Lower lobe of right lung (tissue), 2 donors: Measurements from ENCODE around the gene JAZF1. TPM values are rescaled to one million over a fixed set of nuclear protein-coding genes. Genes with fewer than 3 reads are reported as not detected.

Experiments
- ATAC-seq, 2 donors: fragments of 200-7000 bp; cut with Tn5 transposase; one replicate each; pipeline ENCODE4 v1.9.1; 2020 to 2022; ENCODE audit warnings: mild to moderate bottlenecking in 2 of 2, moderate library complexity in 2 of 2
- DNase-seq: peaks from one replicate; pipeline ENCODE4 v3.0.0-alpha.2; 2020
- H3K27ac ChIP-seq: fragments of 200-600 bp; one replicate; pipeline ENCODE4 v1.8.0; 2022
- H3K27me3 ChIP-seq: fragments of 200-600 bp; one replicate; pipeline ENCODE4 v1.8.0; 2022; ENCODE audit warnings: low read depth
- H3K36me3 ChIP-seq: fragments of 200-600 bp; one replicate; pipeline ENCODE4 v1.8.0; 2022; ENCODE audit warnings: mild to moderate bottlenecking
- H3K4me1 ChIP-seq: fragments of 200-600 bp; one replicate; pipeline ENCODE4 v1.8.0; 2022
- H3K4me3 ChIP-seq: fragments of 200-600 bp; one replicate; pipeline ENCODE4 v1.8.0; 2022; ENCODE audit warnings: mild to moderate bottlenecking
- H3K9me3 ChIP-seq: fragments of 200-600 bp; one replicate; pipeline ENCODE4 v1.8.0; 2022
- intact Hi-C: fragments of 100-400 bp; cut with DNase I; formaldehyde crosslinking; loops from one replicate; pipeline ENCODE4 v1.11.0; 2022
- total RNA-seq: library from RNA; stranded (reverse); fragmentation: NEBNext Ultra II Directional; extraction: Animal tissue kit (Norgen Biotek cat#: 25700); gene quantifications from one replicate; pipeline ENCODE4 v1.2.1, GENCODE V29; 2021
- TF ChIP-seq, protein P1 (sequence below): fragments of 200-600 bp; IDR thresholded peaks from one replicate; pipeline ENCODE4 v1.8.0; 2022; ENCODE audit warnings: antibody characterized with exemption, mild to moderate bottlenecking
- donor health status: DM: no; HTN: yes; CAD: no; lungs with severe emphysema.

The JAZF1 gene
- total RNA-seq, 1 donor from 2014 or later: 19.4 TPM

DNA sequence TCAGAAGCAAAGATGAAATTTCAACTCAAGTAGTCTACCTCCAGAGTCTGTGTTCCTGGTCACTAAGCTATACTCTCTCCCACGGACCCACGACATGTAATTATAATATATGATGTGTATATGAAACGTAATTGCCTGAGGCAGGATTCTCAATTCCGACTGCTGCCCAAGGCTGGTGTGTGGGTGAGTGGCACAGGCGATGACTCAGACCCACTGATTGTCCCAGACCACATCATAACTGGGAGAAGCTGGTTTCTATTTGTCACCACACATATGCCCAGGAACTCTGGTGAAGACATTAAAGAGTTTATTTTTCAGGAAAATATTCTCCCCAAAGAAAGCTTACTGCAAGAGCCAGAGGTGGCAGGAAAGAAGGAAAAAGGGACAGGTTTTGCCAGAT, 219.3 kb downstream of the JAZF1 start:
- Histone ChIP-seq H3K9me3 (no peaks in the 10 kb centered on the region), H3K4me1 (no peaks in the 10 kb centered on the region), H3K27ac (no peak overlapping the region), H3K36me3 (no peaks in the 10 kb centered on the region), H3K27me3 (no peaks in the 10 kb centered on the region), H3K4me3 (no peak overlapping the region)
- ATAC-seq (no peak), DNase-seq (no peak)
- TF ChIP-seq, protein P1, sequence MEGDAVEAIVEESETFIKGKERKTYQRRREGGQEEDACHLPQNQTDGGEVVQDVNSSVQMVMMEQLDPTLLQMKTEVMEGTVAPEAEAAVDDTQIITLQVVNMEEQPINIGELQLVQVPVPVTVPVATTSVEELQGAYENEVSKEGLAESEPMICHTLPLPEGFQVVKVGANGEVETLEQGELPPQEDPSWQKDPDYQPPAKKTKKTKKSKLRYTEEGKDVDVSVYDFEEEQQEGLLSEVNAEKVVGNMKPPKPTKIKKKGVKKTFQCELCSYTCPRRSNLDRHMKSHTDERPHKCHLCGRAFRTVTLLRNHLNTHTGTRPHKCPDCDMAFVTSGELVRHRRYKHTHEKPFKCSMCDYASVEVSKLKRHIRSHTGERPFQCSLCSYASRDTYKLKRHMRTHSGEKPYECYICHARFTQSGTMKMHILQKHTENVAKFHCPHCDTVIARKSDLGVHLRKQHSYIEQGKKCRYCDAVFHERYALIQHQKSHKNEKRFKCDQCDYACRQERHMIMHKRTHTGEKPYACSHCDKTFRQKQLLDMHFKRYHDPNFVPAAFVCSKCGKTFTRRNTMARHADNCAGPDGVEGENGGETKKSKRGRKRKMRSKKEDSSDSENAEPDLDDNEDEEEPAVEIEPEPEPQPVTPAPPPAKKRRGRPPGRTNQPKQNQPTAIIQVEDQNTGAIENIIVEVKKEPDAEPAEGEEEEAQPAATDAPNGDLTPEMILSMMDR: no peak
- intact Hi-C loops: no loop called here

DNA sequence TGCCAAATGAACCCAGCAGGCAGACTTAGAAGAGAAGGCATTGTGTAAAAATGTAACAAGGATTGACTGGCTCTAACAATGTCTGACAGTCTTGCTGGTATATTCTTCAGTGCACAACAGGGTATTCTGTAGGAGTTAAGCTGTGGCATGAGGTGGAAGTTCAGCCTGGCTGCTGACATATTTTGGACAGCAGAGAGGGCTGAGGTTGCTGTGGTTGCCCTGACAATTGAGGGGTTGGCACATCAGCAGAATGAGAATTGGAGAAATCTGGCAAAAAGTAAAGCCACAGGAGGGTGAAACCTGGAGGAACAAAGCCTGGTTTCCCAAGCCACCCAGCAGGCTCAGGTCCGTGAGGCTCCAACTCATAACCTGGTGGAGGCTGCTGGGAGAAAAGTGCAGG, 220.2 kb downstream of the JAZF1 start:
- no peaks in the 10 kb centered on the region for H3K36me3 ChIP-seq
- no peaks in the 10 kb centered on the region for H3K9me3 ChIP-seq
- TF ChIP-seq, protein P1: no peak
- H3K27me3 ChIP-seq: no peaks in the 10 kb centered on the region
- ATAC-seq: no peak
- no peak overlapping the region for H3K4me3 ChIP-seq
- no peak overlapping the region for H3K27ac ChIP-seq
- no peak for DNase-seq
- intact Hi-C loops: no loop called here
- no peaks in the 10 kb centered on the region for H3K4me1 ChIP-seq

DNA sequence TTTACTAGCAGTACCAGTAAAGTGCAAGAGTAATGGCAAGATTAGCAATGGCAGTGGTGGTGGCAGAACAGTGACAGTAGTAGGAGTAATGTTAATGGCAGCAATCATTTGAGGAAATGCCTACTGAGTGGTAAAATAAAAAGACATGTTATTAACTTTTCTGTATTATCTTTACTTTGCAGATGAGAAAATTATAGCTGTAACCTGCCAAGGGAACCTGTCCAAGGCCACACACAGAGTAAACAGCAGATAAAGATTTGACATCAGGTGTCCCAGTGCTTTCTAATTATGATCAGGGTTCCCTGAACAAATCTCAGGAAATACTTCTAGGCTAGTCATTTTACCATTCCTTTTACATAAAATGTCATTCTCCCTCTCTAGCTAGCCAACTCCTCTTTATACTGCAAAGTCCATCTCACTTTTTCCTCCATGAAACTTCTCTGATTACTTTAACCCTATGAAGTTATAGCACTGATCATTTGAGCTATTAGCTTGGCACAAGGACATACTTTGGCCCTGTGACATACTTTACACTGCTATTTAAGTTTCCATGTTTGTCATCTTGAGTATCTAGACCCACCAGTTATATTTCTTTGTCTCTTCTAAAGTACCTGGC, 221.6 kb downstream of the JAZF1 start:
- intact Hi-C loops: no loop called here
- Histone ChIP-seq H3K4me1 (no peaks in the 10 kb centered on the region), H3K27me3 (no peaks in the 10 kb centered on the region), H3K36me3 (no peaks in the 10 kb centered on the region), H3K9me3 (no peaks in the 10 kb centered on the region), H3K4me3 (no peak overlapping the region), H3K27ac (no peak overlapping the region)
- ATAC-seq (no peak), DNase-seq (no peak)
- TF ChIP-seq, protein P1: no peak

DNA sequence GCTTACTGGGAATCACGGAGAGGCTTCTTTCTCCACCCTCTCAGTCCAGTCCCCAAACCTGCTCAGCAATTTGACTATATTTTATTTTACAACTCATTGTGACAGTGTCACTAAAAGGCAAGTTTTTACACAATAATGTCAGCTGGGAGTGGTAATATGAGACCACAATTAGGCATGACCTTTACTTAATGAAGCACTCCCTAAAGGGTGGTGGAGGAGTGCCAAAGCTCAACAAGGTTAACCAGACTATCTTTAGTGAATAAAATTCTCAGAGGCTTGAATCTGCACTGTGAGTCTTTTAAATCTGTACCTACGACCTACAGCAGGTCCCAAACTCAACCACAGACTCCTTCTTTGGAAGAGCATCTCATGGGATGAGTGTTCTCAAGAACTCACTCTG, 225.0 kb downstream of the JAZF1 start:
- H3K4me3 ChIP-seq: no peak overlapping the region
- TF ChIP-seq, protein P1: no peak
- intact Hi-C loops: no loop called here
- H3K4me1 ChIP-seq: no peaks in the 10 kb centered on the region
- ATAC-seq (no peak), DNase-seq (no peak)
- no peaks in the 10 kb centered on the region for H3K36me3 ChIP-seq
- H3K27ac ChIP-seq: no peak overlapping the region
- no peaks in the 10 kb centered on the region for H3K9me3 ChIP-seq
- no peaks in the 10 kb centered on the region for H3K27me3 ChIP-seq

DNA sequence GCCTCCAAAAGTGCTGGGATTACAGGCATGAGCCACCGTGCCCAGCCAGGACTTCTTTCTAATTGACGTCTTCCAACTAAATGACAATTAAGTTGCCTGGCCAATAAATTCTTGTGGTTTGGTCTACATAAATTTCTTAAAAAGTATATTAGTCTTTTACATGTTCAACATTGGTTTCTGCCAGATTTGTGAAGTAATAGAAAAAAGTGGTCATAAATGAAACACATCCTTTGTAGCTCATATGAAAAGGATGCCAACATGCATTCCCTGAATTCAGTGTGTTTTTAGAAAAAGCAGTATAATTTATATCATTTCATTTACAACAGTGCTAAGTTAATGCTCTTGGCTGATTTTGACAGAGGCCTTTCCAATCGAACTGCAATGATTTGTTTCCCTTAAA, 225.6 kb downstream of the JAZF1 start:
- TF ChIP-seq, protein P1: no peak
- Histone ChIP-seq H3K27me3 (no peaks in the 10 kb centered on the region), H3K27ac (no peak overlapping the region), H3K4me3 (no peak overlapping the region), H3K36me3 (no peaks in the 10 kb centered on the region), H3K9me3 (no peaks in the 10 kb centered on the region), H3K4me1 (no peaks in the 10 kb centered on the region)
- ATAC-seq (no peak), DNase-seq (no peak)
- intact Hi-C loops: no loop called here
